GM12874 (cell line): ENCODE results near the gene DPYD.

Experiments used
- TF ChIP-seq, protein P1 (sequence below): IDR thresholded peaks from 2 replicates; pipeline ENCODE4 v1.5.1; 2011; ENCODE audit warnings: low read depth, mild to moderate bottlenecking, control low read depth, low read length, moderate library complexity; ENCODE audit not compliant: insufficient read depth

The DPYD gene

DNA sequence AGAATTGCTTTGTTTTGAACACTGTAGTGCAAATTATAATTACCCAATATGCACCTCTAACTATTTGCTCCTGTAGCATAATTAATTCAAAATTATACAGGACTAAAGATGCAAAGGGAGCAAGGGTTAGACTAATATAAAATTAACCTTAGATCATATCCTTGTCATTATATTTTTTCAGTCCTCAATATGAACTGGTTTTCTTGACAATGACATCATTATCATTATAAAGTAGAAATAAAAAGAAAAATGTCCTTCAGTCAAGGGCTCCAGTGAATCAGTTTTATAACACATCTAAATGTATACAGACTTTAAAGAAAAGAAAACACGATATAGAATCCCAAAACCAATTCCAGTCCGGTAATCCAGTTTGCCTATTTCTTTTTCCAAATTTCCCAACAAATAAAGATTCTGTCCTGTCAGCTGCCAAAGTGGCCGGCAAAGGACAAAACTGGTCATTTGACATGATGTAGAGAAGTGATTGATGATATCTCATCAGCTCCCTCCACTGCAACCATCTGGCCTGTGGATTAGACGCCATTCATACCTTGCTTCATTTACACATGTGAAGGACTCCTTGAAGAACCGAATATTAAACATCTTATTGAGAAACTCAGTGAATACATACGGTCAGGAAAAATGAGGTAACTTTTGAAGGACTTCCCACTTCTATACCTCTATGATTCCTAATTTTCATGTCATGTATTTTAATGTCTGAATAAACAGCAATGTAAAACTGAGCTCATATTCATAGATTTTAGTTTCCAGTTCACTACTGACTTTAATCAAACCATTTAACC, 15.5 kb downstream of the DPYD start:
- TF ChIP-seq, protein P1, sequence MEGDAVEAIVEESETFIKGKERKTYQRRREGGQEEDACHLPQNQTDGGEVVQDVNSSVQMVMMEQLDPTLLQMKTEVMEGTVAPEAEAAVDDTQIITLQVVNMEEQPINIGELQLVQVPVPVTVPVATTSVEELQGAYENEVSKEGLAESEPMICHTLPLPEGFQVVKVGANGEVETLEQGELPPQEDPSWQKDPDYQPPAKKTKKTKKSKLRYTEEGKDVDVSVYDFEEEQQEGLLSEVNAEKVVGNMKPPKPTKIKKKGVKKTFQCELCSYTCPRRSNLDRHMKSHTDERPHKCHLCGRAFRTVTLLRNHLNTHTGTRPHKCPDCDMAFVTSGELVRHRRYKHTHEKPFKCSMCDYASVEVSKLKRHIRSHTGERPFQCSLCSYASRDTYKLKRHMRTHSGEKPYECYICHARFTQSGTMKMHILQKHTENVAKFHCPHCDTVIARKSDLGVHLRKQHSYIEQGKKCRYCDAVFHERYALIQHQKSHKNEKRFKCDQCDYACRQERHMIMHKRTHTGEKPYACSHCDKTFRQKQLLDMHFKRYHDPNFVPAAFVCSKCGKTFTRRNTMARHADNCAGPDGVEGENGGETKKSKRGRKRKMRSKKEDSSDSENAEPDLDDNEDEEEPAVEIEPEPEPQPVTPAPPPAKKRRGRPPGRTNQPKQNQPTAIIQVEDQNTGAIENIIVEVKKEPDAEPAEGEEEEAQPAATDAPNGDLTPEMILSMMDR, result no peak

GRCh38 chr1:97904534-97904933, 16.3 kb downstream of the DPYD start:
- TF ChIP-seq, protein P1, result no peak

DNA sequence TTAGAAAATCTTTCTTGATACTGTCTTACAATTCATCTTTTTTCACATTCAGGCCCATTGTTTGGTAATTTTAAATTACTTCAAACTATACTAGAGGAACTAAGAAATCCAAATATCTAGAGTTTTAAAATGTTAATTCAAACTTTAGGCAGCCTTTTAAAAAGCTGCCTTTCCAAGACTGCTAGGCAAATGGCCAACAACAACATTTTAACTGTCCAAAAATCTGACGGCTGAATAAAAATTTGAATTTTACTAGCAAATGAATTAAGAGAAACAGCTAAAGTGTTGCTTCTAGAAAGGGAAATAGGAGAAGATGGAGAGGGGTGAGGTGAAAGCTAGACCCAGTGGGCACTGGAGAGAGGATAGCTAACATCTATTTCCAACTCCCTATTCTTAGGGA, 17.2 kb downstream of the DPYD start:
- TF ChIP-seq, protein P1, result no peak

DNA sequence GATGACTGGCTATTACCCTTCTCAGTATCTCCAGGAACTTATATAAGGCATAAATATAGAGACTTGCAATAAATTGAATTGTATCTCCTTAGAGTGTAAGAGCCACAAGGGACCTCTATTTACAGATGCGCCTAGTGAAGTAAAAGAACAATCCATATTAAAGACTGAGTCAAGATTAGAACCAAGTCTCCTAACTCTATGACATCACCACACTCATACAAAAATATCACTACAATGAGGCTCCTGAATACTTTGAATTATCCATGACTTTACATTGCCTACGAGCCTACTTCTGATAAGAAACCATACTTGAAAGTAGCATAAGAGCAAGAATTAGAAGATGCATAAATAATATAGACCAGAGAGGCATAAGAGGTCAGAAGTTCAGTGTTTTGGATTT, 18.8 kb downstream of the DPYD start:
- TF ChIP-seq, protein P1, result no peak

DNA sequence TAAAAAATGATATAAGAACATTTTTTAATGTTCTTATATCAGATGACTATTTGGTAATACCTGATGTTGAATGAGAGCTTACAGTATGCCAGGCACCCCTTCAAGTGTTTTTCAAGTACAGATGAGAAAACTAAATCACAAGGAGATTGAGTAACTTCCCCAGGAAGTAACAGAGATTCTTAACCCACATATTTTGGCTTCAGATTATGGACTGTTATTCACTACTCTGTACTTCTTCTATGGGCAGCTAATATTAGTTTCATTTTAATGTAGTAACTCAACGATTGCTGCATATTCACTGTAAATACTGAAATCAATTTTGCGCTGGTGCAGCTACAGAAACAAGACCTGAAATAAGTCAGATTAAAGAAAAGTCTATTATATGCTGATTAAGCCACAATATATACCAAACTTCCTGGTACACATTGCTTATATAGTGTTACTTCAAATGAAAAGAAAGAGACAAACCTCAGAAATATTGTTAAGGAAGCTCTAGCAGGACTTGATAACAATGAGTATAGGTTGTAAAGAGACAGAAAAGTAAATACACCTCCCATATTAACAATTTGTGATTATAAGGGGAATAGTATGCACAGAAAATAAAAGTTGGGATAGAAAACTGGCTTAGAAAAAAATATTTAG, 19.7 kb downstream of the DPYD start:
- TF ChIP-seq, protein P1, result no peak

DNA sequence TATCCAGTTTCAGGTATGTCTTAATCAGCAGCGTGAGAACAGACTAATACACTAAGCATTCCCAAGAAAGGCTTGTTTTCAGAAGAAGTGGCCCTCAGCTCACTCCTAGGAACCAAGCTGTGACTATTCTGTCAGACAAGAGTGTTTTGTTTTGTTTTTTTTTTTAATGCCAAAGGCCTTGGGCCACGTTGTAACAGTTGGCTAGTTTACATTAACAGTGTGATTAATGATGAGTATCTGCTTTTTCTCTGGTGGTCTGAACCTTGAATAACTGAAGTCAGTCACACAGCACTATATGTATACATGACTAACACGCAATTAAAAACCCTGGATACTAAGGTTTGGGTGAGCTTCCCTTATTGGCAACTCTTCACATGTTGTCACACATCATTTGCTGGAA, 21.9 kb downstream of the DPYD start:
- TF ChIP-seq, protein P1, result no peak

DNA sequence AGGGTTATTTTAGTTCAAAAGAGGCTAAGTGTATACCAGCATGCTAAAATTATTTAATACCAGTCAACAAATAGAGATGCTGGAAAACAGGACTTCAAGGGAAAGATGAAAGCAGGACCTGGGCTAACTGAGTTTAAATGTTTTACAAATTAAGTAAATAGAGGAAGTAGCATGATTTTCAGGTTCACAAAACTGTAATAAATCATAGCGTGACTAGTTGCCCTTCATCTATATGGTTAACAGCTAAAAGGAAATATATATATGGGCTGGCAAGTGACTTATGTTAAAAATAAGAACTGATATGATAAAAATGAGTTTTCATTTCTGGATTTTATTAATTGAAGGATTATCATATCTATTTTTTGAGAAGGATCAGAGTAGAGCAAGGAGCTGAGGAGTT, 25.6 kb downstream of the DPYD start:
- TF ChIP-seq, protein P1, result no peak
